Keratinocyte (primary cell): ENCODE measurements around the gene TOX2.

Experiments
- CTCF ChIP-seq, 3 experiments: IDR thresholded peaks in 1 of 3; conservative IDR thresholded peaks in 1 of 3; optimal IDR thresholded peaks in 1 of 3; 2 replicates in 2 of 3; 3 replicates in 1 of 3; pipeline versions ENCODE3 to v1.5.1; 2011; ENCODE audit warnings: low read length in 3 of 3, mild to moderate bottlenecking in 3 of 3, moderate library complexity in 2 of 3, control low read depth in 1 of 3, inconsistent platforms in 1 of 3; ENCODE audit not compliant: insufficient read depth in 2 of 3; ENCODE audit errors: extremely low read depth in 1 of 3
- EZH2 ChIP-seq: IDR thresholded peaks from one replicate; pipeline ENCODE4 v1.6.1; 2012; ENCODE audit warnings: inconsistent platforms, mild to moderate bottlenecking, low read length, moderate library complexity

GRCh38 chr20:43931976-43932375, 17.3 kb downstream of the TOX2 start:
- TF ChIP-seq CTCF (optimal IDR thresholded peaks at IDR 0.05 in 1 of 3, IDR thresholded peaks at IDR 0.05 in 1 of 3, conservative IDR thresholded peaks at IDR 0.05 in 1 of 3; ENCODE audit: extremely low read depth in 1 of 3, insufficient read depth in 2 of 3, low read length in 3 of 3) (no peak), EZH2 (no peak)
